GM06990 (cell line): ENCODE measurements around the gene ZNF277.

Experiments
- DNase-seq: peaks from one replicate; pipeline ENCODE4 v3.0.0-alpha.2; 2011; ENCODE audit not compliant: insufficient read length; ENCODE audit errors: extremely low read depth
- H3K27me3 ChIP-seq: replicated peaks from 2 replicates; pipeline ENCODE4 v1.6.0; 2011; ENCODE audit warnings: low read length; ENCODE audit not compliant: control insufficient read depth, insufficient read depth
- H3K36me3 ChIP-seq: 2 replicates; pipeline ENCODE4 v1.5.1; 2011; ENCODE audit warnings: low read length; ENCODE audit not compliant: control insufficient read depth, insufficient read depth
- H3K4me3 ChIP-seq: replicated peaks from 2 replicates; pipeline ENCODE4 v1.5.1; 2011; ENCODE audit warnings: low read depth, mild to moderate bottlenecking, control low read depth, low read length
- CTCF ChIP-seq: IDR thresholded peaks from 2 replicates; pipeline ENCODE4 v1.5.1; 2011; ENCODE audit warnings: low read length, control low read depth, mild to moderate bottlenecking, inconsistent platforms; ENCODE audit not compliant: insufficient read depth, poor library complexity, severe bottlenecking

Gene ZNF277

GRCh38 chr7:112199672-112200071, 6.8 kb upstream of the ZNF277 start:
- DNase-seq = no peak
- Histone ChIP-seq H3K4me3 (no peak overlapping the region), H3K27me3 (no peaks in the 10 kb centered on the region), H3K36me3 (no peaks in the 10 kb centered on the region)
- TF ChIP-seq CTCF = no peak

GRCh38 chr7:112201411-112201810, 5.1 kb upstream of the ZNF277 start:
- Histone ChIP-seq H3K27me3 (no peaks in the 10 kb centered on the region), H3K36me3 (no peaks in the 10 kb centered on the region), H3K4me3 (no peak overlapping the region)
- TF ChIP-seq CTCF = no peak
- no peak for DNase-seq

GRCh38 chr7:112201839-112202238, 4.7 kb upstream of the ZNF277 start:
- no peak overlapping the region for H3K4me3 ChIP-seq
- TF ChIP-seq CTCF = no peak
- H3K27me3 ChIP-seq = no peaks in the 10 kb centered on the region
- no peaks in the 10 kb centered on the region for H3K36me3 ChIP-seq
- no peak for DNase-seq

GRCh38 chr7:112202816-112203215, 3.7 kb upstream of the ZNF277 start:
- Histone ChIP-seq H3K4me3 (no peak overlapping the region), H3K36me3 (no peaks in the 10 kb centered on the region), H3K27me3 (no peaks in the 10 kb centered on the region)
- no peak for DNase-seq
- no peak for TF ChIP-seq CTCF

GRCh38 chr7:112203365-112203739, 3.1 kb upstream of the ZNF277 start:
- no peak for TF ChIP-seq CTCF
- Histone ChIP-seq H3K27me3 (no peaks in the 10 kb centered on the region), H3K4me3 (no peak overlapping the region), H3K36me3 (no peaks in the 10 kb centered on the region)
- DNase-seq = no peak

GRCh38 chr7:112204499-112205342, 1.8 kb upstream of the ZNF277 start:
- Histone ChIP-seq H3K4me3 (peak overlapping the region; percentile 73), H3K27me3 (no peaks in the 10 kb centered on the region), H3K36me3 (no peaks in the 10 kb centered on the region)
- no peak for TF ChIP-seq CTCF
- no peak for DNase-seq
